ENCODE measurements around the gene CDC16. TPM values are rescaled to one million over a fixed set of nuclear protein-coding genes. Genes with fewer than 3 reads are reported as not detected.

CDC16 gene
- total and polyA plus RNA-seq, 2 of the 4 experiments (the other 2 are of a cell fraction): 41.6 to 66.6 TPM

GRCh38 chr13:114269281-114269770 lies 34.6 kb downstream of the CDC16 start:
- 0 out of 2 replicates have a peak, but pooled peaks cover 2% of the 10 kb centered on the region for H4K20me1 ChIP-seq (ENCODE audit: insufficient read depth, low read length)
- no peak overlapping the region for H2AFZ ChIP-seq (replicated peaks; ENCODE audit: low read length, poor library complexity)
- H3K9ac ChIP-seq (ENCODE audit: low read depth, low read length): no peak overlapping the region
- ATAC-seq (ENCODE audit: low read depth) (no peak), DNase-seq (no peak)
- ChIA-PET CTCF (no interaction called here), POLR2A (ENCODE audit: unreplicated experiment) (no interaction called here)
- H3K4me1 ChIP-seq (ENCODE audit: control insufficient read depth, insufficient read depth, low read length): peaks cover 3% of the 10 kb centered on the region; the same call in 1 of the 2 replicates
- H3K9me3 ChIP-seq (ENCODE audit: control insufficient read depth, insufficient read depth, low read length): no peaks in the 10 kb centered on the region
- WGBS, 2 experiments (ENCODE audit: extremely low coverage in 2 of 2, insufficient read length in 1 of 2): 90% methylated on average over 2 of the region's 4 CpGs; no CpG with 5 or more reads in 1 of the 2 experiments
- no peak overlapping the region for H3K18ac ChIP-seq (ENCODE audit: low read depth, low read length)
- peaks cover 48% of the 10 kb centered on the region for H3K36me3 ChIP-seq (ENCODE audit: control insufficient read depth, insufficient read depth, low read length)
- no peak overlapping the region for H2AK5ac ChIP-seq (ENCODE audit: low read depth, low read length)
- H3K9me1 ChIP-seq (ENCODE audit: insufficient read depth, low read length): peaks cover 15% of the 10 kb centered on the region
- no TSS peak for BruUV-seq (replicated peaks)
- H3K23ac ChIP-seq (ENCODE audit: low read depth, low read length): no peak overlapping the region
- H3K4me2 ChIP-seq (ENCODE audit: low read depth, low read length): no peak overlapping the region
- H4K5ac ChIP-seq (ENCODE audit: low read depth, low read length): no peak overlapping the region
- no peak overlapping the region for H3K27ac ChIP-seq (ENCODE audit: insufficient read depth, low read length)
- H3K4ac ChIP-seq (ENCODE audit: low read depth, low read length): no peak overlapping the region
- no peak overlapping the region for H2BK15ac ChIP-seq (ENCODE audit: low read depth, low read length)
- H2BK5ac ChIP-seq (ENCODE audit: low read depth, low read length, poor library complexity, severe bottlenecking): no peak overlapping the region
- intact Hi-C loops (cut with micrococcal nuclease) (no loop called here), dilution Hi-C loops (cut with HindIII; ENCODE audit: low sequenced_read_pairs, unreplicated experiment) (no loop called here), in situ Hi-C loops (cut with MboI; ENCODE audit: low sequenced_read_pairs) (no loop called here)
- no peak overlapping the region for H3K14ac ChIP-seq (replicated peaks; ENCODE audit: low read depth, low read length)
- H3K27me3 ChIP-seq (ENCODE audit: control insufficient read depth, insufficient read depth, low read length): no peaks in the 10 kb centered on the region
- H3K4me3 ChIP-seq (ENCODE audit: insufficient read depth, low read depth, low read length): no peak overlapping the region
- H4K8ac ChIP-seq (ENCODE audit: low read depth in 2 of 2, low read length in 2 of 2): no peak overlapping the region
- H3K56ac ChIP-seq (ENCODE audit: extremely low read depth, insufficient read depth, low read length): no peak overlapping the region
- no peak overlapping the region for H4K91ac ChIP-seq (ENCODE audit: insufficient read depth, low read depth, low read length)
- H2AK9ac ChIP-seq (replicated peaks; ENCODE audit: low read depth, low read length, poor library complexity): no peak overlapping the region
- H2BK120ac ChIP-seq (ENCODE audit: low read depth, low read length): no peak overlapping the region
- no peak overlapping the region for H2BK20ac ChIP-seq (ENCODE audit: low read depth, low read length)
- no peak for TF ChIP-seq NFE2L2 (IDR thresholded peaks at IDR 0.05; ENCODE audit: low read depth, low read length)
- no peak for TF ChIP-seq RAD21 (IDR thresholded peaks at IDR 0.05; ENCODE audit: low read length)
- no peak for TF ChIP-seq RFX5 (IDR thresholded peaks at IDR 0.05; ENCODE audit: low read depth, low read length)
- TF ChIP-seq ELK1 (IDR thresholded peaks at IDR 0.05; ENCODE audit: borderline replicate concordance, low read depth, low read length): no peak
- no peak for TF ChIP-seq BHLHE40 (IDR thresholded peaks at IDR 0.05; ENCODE audit: low read depth, low read length)
- no peak for TF ChIP-seq SMC3 (IDR thresholded peaks at IDR 0.05; ENCODE audit: low read depth, low read length)
- TF ChIP-seq, protein P1, sequence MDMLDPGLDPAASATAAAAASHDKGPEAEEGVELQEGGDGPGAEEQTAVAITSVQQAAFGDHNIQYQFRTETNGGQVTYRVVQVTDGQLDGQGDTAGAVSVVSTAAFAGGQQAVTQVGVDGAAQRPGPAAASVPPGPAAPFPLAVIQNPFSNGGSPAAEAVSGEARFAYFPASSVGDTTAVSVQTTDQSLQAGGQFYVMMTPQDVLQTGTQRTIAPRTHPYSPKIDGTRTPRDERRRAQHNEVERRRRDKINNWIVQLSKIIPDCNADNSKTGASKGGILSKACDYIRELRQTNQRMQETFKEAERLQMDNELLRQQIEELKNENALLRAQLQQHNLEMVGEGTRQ (IDR thresholded peaks at IDR 0.05; ENCODE audit: low read depth, low read length): no peak
- no peak for TF ChIP-seq MXI1 (IDR thresholded peaks at IDR 0.05; ENCODE audit: borderline replicate concordance, low read depth, low read length)
- no peak for TF ChIP-seq POLR2A (IDR thresholded peaks at IDR 0.05; ENCODE audit: low read depth, low read length)
- no peak for TF ChIP-seq MAZ (IDR thresholded peaks at IDR 0.05; ENCODE audit: borderline replicate concordance, low read depth, low read length)
- no peak for TF ChIP-seq RCOR1 (IDR thresholded peaks at IDR 0.05; ENCODE audit: insufficient replicate concordance, low read length)
- no peak for TF ChIP-seq MAFK (IDR thresholded peaks at IDR 0.05; ENCODE audit: low read depth, low read length)
- TF ChIP-seq FOS (IDR thresholded peaks at IDR 0.05; ENCODE audit: low read depth, low read length): no peak
- TF ChIP-seq CHD1 (IDR thresholded peaks at IDR 0.05; ENCODE audit: low read depth, low read length): no peak
- no peak for TF ChIP-seq CEBPB (IDR thresholded peaks at IDR 0.05; ENCODE audit: low read depth, low read length)
- TF ChIP-seq CTCF (conservative IDR thresholded peaks at IDR 0.05; ENCODE audit: low read depth, low read length): no peak
- peaks cover 24 to 51% of the 10 kb centered on the region in 2 experiments for H3K79me1 ChIP-seq (ENCODE audit: low read depth in 1 of 2, low read length in 2 of 2)

All from IMR-90 (cell line).